Neutrophil (primary cell): ENCODE measurements around the gene PCDHB8.
"Not testable (repeated sequence)": the region's sequence is repeated elsewhere in the genome, so short reads cannot be mapped to it uniquely, and the experiment has no call there.

ENCODE experiments used
- H3K27ac ChIP-seq: fragments of 200-600 bp; sonication (generic); 2 replicates; pipeline ENCODE4 v1.5.1; 2016; ENCODE audit warnings: mild to moderate bottlenecking, moderate library complexity
- H3K27me3 ChIP-seq: fragments of 200-600 bp; sonication (generic); 2 replicates; pipeline ENCODE4 v1.6.0; 2016; ENCODE audit warnings: mild to moderate bottlenecking
- H3K36me3 ChIP-seq: fragments of 200-600 bp; sonication (generic); 2 replicates; pipeline ENCODE4 v1.5.1; 2017
- H3K4me1 ChIP-seq, 2 experiments: fragments of 200-600 bp in 1 of 2; sonication (generic) in 1 of 2; 1 replicate in 1 of 2; 2 replicates in 1 of 2; pipeline versions ENCODE4 v1.5.1 to v1.6.1; 2013 to 2016; ENCODE audit warnings: low read depth in 1 of 2, low read length in 1 of 2, mild to moderate bottlenecking in 1 of 2, moderate library complexity in 1 of 2; ENCODE audit not compliant: control insufficient read depth in 1 of 2, insufficient read depth in 1 of 2
- H3K4me3 ChIP-seq, 2 experiments: fragments of 200-600 bp in 1 of 2; sonication (generic) in 1 of 2; 1 replicate in 1 of 2; 2 replicates in 1 of 2; pipeline ENCODE4 v1.5.1; 2013 to 2016; ENCODE audit warnings: low read depth in 1 of 2, low read length in 1 of 2, mild to moderate bottlenecking in 1 of 2, moderate library complexity in 1 of 2
- H3K9me3 ChIP-seq: fragments of 200-600 bp; sonication (generic); 2 replicates; pipeline ENCODE4 v1.5.1; 2016
- TF ChIP-seq, protein P1 (sequence below): fragments of 200-600 bp; sonication (generic); IDR thresholded peaks from 2 replicates; pipeline ENCODE4 v1.5.1; 2016; ENCODE audit warnings: antibody characterized with exemption

PCDHB8 gene

DNA sequence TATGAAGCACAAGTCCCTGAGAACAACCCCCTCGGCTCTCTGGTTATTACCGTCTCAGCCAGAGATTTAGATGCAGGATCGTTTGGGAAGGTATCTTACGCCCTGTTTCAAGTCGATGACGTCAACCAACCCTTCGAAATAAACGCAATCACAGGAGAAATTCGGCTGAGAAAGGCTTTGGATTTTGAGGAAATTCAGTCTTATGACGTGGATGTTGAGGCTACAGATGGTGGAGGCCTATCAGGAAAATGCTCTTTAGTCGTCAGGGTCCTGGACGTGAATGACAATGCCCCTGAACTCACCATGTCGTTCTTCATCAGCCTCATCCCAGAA, 26.6 kb upstream of the PCDHB8 start:
- Histone ChIP-seq H3K36me3 (no peaks in the 10 kb centered on the region), H3K27ac (no peak overlapping the region), H3K4me1 (no peaks in the 10 kb centered on the region), H3K9me3 (no peaks in the 10 kb centered on the region), H3K4me3 (no peak overlapping the region), H3K27me3 (peaks cover 24% of the 10 kb centered on the region)
- TF ChIP-seq, protein P1, sequence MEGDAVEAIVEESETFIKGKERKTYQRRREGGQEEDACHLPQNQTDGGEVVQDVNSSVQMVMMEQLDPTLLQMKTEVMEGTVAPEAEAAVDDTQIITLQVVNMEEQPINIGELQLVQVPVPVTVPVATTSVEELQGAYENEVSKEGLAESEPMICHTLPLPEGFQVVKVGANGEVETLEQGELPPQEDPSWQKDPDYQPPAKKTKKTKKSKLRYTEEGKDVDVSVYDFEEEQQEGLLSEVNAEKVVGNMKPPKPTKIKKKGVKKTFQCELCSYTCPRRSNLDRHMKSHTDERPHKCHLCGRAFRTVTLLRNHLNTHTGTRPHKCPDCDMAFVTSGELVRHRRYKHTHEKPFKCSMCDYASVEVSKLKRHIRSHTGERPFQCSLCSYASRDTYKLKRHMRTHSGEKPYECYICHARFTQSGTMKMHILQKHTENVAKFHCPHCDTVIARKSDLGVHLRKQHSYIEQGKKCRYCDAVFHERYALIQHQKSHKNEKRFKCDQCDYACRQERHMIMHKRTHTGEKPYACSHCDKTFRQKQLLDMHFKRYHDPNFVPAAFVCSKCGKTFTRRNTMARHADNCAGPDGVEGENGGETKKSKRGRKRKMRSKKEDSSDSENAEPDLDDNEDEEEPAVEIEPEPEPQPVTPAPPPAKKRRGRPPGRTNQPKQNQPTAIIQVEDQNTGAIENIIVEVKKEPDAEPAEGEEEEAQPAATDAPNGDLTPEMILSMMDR, result no peak

DNA sequence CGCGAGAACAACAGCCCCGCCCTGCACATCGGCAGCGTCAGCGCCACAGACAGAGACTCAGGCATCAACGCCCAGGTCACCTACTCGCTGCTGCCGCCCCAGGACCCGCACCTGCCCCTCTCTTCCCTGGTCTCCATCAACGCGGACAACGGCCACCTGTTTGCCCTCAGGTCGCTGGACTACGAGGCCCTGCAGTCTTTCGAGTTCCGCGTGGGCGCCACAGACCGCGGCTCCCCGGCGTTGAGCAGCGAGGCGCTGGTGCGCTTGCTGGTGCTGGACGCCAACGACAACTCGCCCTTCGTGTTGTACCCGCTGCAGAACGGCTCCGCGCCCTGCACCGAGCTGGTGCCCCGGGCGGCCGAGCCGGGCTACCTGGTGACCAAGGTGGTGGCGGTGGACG, 26.0 kb upstream of the PCDHB8 start:
- H3K27ac ChIP-seq, H3K4me1 ChIP-seq, H3K9me3 ChIP-seq, H3K4me3 ChIP-seq, H3K36me3 ChIP-seq: not testable (repeated sequence)
- H3K27me3 ChIP-seq, result peaks cover 31% of the 10 kb centered on the region

DNA sequence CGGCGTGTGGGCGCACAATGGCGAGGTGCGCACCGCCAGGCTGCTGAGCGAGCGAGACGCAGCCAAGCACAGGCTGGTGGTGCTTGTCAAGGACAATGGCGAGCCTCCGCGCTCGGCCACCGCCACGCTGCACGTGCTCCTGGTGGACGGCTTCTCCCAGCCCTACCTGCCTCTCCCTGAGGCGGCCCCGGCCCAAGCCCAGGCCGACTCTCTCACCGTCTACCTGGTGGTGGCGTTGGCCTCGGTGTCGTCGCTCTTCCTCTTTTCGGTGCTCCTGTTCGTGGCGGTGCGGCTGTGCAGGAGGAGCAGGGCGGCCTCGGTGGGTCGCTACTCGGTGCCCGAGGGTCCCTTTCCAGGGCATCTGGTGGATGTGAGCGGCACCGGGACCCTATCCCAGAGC, 25.5 kb upstream of the PCDHB8 start:
- H3K27me3 ChIP-seq, result peaks cover 35% of the 10 kb centered on the region
- H3K36me3 ChIP-seq, H3K4me1 ChIP-seq, H3K27ac ChIP-seq, H3K9me3 ChIP-seq, H3K4me3 ChIP-seq: not testable (repeated sequence)

DNA sequence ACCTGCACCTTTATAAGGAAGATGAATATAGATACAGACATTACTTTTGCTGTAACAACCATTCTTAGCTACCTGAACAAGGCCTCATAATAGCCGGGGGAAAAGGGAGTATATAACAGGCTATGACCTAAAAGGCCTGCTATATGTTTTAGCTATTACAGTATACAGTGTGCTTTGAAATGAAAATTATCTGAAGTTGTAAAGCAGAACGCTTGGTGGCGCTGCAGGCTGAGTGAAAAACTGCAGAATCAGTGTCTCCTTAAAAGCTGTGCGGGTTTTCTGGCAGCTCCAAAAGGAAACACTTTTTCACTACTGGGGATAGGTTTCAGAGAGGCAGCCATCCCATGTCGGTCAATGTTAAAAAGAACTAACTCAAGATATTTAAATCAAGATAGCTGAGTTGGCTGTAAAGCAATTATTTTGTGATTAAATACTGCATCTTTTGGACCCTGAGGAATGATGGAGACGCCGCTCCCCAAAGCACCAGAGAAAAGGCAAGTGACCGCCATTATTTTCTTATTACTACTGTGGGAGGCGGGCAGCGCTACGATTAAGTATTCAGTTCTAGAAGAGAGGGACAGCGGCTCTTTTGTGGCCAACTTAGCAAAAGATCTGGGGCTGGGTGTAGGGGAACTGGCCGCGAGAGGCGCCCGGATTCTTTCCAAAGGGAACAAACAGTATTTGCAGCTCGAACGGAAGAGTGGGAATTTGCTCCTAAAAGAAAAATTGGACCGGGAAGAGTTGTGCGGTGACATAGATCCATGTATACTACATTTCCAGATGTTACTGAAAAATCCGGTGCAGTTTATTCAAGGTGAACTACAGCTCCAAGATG, 21.8 kb upstream of the PCDHB8 start:
- Histone ChIP-seq H3K27ac (no peak overlapping the region), H3K4me3 (no peak overlapping the region), H3K36me3 (no peaks in the 10 kb centered on the region), H3K4me1 (no peaks in the 10 kb centered on the region), H3K27me3 (peaks cover 25% of the 10 kb centered on the region), H3K9me3 (no peaks in the 10 kb centered on the region)
- TF ChIP-seq, protein P1, result no peak

DNA sequence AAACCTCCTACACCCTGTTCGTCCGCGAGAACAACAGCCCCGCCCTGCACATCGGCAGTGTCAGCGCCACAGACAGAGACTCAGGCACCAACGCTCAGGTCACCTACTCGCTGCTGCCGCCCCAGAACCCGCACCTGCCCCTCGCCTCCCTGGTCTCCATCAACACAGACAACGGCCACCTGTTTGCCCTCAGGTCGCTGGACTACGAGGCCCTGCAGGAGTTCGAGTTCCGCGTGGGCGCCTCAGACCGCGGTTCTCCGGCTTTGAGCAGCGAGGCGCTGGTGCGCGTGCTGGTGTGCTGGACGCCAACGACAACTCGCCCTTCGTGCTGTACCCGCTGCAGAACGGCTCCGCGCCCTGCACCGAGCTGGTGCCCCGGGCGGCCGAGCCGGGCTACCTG, 20.2 kb upstream of the PCDHB8 start:
- not testable (repeated sequence) for H3K4me3 ChIP-seq, H3K36me3 ChIP-seq, H3K9me3 ChIP-seq, H3K27ac ChIP-seq, H3K4me1 ChIP-seq
- peaks cover 13% of the 10 kb centered on the region for H3K27me3 ChIP-seq

DNA sequence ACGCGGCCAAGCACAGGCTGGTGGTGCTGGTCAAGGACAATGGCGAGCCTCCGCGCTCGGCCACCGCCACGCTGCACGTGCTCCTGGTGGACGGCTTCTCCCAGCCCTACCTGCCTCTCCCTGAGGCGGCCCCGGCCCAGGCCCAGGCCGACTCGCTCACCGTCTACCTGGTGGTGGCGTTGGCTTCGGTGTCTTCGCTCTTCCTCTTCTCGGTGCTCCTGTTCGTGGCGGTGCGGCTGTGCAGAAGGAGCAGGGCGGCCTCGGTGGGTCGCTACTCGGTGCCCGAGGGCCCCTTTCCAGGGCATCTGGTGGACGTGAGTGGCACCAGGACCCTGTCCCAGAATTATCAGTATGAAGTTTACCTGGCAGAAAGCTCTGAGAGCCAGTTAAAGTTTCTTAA, 19.7 kb upstream of the PCDHB8 start:
- not testable (repeated sequence) for H3K27ac ChIP-seq, H3K4me3 ChIP-seq, H3K4me1 ChIP-seq, H3K36me3 ChIP-seq, H3K9me3 ChIP-seq
- H3K27me3 ChIP-seq, result peaks cover 12% of the 10 kb centered on the region

DNA sequence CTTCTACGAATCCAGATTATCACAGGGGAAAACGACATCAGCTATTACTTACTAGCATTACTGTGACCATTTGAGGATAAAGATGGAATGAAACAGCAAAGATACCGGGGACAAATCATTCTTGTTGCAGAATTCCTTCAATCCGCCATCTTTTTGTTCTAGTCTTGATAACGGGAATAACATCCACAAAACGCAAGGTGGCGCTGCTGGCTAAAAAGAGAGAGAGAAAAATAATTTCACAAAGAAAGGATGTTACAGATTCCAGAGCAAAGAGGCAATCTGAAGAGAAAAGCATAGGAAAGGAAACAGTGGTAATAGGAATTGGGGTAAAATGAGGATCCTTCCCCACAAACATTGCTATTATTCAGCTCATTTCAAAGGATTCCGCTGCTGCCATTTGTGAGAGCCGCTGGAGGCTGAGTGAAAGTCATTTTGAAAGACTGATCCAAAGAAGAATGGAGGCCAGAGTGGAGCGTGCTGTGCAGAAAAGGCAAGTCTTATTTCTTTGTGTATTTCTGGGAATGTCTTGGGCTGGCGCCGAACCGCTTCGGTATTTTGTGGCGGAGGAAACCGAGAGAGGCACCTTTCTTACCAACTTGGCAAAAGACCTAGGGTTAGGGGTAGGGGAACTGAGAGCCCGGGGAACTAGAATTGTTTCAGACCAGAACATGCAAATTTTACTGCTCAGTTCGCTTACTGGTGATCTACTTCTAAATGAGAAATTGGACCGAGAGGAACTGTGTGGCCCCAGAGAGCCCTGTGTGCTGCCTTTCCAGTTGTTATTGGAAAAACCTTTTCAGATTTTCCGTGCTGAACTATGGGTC, 5.0 kb upstream of the PCDHB8 start, which contains the start of gene PCDHB7:
TSS of gene PCDHB7 (plus strand) at position 264 of the 824 bp plus-strand sequence. CDS start at position 456, 192 bp downstream.
- peaks cover 21% of the 10 kb centered on the region for H3K9me3 ChIP-seq
- peaks cover 31% of the 10 kb centered on the region for H3K27me3 ChIP-seq
- H3K36me3 ChIP-seq, result no peaks in the 10 kb centered on the region
- no peak within 1 kb of the TSS for H3K27ac ChIP-seq
- TF ChIP-seq, protein P1, result no peak
- no peak within 1 kb of the TSS for H3K4me3 ChIP-seq
- H3K4me1 ChIP-seq, result no peaks in the 10 kb centered on the region

DNA sequence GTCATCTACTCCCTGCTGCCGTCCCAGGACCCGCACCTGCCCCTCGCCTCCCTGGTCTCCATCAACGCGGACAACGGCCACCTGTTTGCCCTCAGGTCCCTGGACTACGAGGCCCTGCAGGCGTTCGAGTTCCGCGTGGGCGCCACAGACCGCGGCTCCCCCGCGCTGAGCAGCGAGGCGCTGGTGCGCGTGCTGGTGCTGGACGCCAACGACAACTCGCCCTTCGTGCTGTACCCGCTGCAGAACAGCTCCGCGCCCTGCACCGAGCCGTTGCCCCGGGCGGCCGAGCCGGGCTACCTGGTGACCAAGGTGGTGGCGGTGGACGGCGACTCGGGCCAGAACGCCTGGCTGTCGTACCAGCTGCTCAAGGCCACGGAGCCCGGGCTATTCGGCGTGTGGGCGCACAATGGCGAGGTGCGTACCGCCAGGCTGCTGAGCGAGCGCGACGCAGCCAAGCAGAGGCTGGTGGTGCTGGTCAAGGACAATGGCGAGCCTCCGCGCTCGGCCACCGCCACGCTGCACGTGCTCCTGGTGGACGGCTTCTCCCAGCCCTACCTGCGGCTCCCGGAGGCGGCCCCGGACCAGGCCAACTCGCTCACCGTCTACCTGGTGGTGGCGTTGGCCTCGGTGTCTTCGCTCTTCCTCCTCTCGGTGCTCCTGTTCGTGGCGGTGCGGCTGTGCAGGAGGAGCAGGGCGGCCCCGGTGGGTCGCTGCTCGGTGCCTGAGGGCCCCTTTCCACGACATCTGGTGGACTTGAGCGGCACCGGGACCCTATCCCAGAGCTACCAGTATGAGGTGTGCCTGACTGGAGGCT, 3.1 kb upstream of the PCDHB8 start:
- not testable (repeated sequence) for H3K4me1 ChIP-seq, H3K27ac ChIP-seq, H3K4me3 ChIP-seq, H3K36me3 ChIP-seq
- H3K27me3 ChIP-seq, result peaks cover 48% of the 10 kb centered on the region
- H3K9me3 ChIP-seq, result peaks cover 32% of the 10 kb centered on the region
